ENCODE measurements around the gene KLHL3.
A peak's percentile ranks its signal among the peaks of the same experiment; 100 is the strongest.

Gene KLHL3

DNA sequence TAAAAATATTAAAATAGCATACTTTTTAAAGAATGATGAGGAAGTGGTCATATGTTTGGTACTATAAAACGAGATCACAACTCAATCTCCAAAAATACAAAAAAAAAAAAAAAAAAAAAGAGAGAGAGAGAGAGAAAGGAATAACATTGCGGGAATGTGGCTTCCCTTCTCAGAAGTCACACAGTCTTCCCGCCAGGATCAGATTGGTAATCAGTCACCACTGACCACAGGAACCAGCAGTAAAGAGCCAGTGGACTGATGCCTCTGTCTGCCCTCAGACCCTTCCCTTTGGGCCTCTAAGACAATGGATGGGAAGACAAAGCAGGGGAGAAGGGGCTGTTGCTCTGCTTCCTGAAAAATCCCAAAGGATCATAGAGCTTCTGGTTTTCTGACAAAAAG, 104.9 kb downstream of the KLHL3 start:
- in situ Hi-C loops (cut with MboI; ENCODE audit: low pct_unique_long_range_greater_than_20kb, low sequenced_read_pairs, unreplicated experiment), result no loop called here
- TF ChIP-seq, protein P1, sequence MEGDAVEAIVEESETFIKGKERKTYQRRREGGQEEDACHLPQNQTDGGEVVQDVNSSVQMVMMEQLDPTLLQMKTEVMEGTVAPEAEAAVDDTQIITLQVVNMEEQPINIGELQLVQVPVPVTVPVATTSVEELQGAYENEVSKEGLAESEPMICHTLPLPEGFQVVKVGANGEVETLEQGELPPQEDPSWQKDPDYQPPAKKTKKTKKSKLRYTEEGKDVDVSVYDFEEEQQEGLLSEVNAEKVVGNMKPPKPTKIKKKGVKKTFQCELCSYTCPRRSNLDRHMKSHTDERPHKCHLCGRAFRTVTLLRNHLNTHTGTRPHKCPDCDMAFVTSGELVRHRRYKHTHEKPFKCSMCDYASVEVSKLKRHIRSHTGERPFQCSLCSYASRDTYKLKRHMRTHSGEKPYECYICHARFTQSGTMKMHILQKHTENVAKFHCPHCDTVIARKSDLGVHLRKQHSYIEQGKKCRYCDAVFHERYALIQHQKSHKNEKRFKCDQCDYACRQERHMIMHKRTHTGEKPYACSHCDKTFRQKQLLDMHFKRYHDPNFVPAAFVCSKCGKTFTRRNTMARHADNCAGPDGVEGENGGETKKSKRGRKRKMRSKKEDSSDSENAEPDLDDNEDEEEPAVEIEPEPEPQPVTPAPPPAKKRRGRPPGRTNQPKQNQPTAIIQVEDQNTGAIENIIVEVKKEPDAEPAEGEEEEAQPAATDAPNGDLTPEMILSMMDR (IDR thresholded peaks at IDR 0.05; ENCODE audit: extremely low read depth, insufficient read depth, missing control alignments), result no peak

DNA sequence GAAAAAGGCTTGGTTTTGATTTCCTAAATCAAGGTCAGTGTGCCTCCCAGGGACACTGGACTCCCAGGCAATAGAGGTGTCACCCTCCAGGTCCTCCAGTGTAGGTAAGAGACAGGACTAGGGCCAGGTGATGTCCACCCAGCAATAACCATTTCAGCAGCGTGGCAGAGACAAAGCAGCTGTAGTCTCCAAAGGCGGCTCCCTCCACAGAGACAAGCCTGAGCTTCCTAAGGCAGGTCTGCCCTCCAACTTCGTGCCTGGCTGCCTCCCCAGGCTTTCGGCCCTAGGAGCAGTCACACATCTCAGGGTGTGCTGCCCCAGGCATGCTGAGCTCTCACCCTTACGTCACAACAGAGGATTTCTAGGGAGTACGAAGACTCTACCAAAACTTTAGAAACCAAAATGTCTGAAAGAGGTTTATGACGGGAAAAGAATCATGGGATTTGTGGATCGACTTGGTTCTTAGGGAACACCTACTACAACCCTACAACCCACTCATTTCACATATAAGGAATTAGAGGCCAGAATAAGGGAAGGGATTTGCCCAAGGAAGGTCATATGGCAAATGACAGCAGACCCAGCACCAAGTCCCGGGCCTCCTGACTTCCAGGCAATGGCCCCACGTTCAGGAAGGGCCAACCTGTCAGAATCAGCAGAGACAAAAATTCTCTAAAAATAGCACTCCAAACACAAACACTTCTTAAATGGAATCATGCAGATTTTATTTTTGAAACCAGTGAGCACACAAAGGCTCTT, 105.5 kb downstream of the KLHL3 start:
- no peak for DNase-seq (ENCODE audit: low spot score)
- in situ Hi-C loops (cut with MboI; ENCODE audit: low pct_unique_long_range_greater_than_20kb, low sequenced_read_pairs, unreplicated experiment), result no loop called here
- TF ChIP-seq, protein P1 (IDR thresholded peaks at IDR 0.05; ENCODE audit: extremely low read depth, insufficient read depth, missing control alignments), result no peak

More for the DNA sequence above, 104.9 kb downstream of the KLHL3 start:
- no peak for DNase-seq (ENCODE audit: low spot score)

DNA sequence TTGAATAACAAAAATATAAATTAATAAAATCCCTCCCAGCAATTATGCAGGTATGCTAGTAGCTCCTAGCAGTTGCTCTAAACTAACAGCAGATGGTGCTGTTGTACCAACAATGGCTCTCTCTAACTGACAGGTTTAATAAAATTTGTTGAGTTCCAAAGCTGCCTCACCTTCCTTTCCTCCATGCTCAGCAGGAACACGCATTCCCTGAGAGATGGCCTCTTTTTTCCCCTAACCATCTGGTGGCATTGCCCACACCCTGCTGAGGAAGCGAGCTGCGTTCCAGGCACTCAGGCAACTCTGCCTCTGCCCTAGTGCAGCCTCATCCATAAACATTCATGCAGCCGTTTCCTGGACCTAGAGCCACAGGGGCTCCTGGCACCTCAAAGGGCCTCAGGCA, 106.2 kb downstream of the KLHL3 start:
- TF ChIP-seq, protein P1 (IDR thresholded peaks at IDR 0.05; ENCODE audit: extremely low read depth, insufficient read depth, missing control alignments), result peak; percentile 86
- DNase-seq (ENCODE audit: low spot score), result peak; percentile 85
- in situ Hi-C loops (cut with MboI; ENCODE audit: low pct_unique_long_range_greater_than_20kb, low sequenced_read_pairs, unreplicated experiment), result no loop called here

DNA sequence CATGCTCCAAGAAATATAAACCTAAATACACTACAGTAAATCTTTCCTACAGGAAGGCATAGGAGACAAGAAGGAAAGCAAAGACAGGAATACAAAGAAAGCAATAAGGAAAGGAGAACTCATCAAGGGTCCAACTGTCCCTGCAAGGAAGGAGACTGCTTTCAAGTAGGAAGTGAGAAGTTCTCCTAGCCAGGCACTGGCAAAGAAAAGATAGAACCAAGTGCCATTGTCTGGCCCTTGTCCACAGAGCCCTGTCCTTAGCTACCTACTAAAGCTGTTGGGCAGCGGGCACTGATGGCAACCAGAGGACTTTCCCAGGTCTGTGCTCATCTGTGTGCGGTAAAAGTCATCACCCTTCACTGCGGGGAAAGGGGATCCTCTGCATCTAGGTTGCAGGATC, 108.2 kb downstream of the KLHL3 start:
- DNase-seq (ENCODE audit: low spot score), result no peak
- TF ChIP-seq, protein P1 (IDR thresholded peaks at IDR 0.05; ENCODE audit: extremely low read depth, insufficient read depth, missing control alignments), result no peak
- in situ Hi-C loops (cut with MboI; ENCODE audit: low pct_unique_long_range_greater_than_20kb, low sequenced_read_pairs, unreplicated experiment), result no loop called here

DNA sequence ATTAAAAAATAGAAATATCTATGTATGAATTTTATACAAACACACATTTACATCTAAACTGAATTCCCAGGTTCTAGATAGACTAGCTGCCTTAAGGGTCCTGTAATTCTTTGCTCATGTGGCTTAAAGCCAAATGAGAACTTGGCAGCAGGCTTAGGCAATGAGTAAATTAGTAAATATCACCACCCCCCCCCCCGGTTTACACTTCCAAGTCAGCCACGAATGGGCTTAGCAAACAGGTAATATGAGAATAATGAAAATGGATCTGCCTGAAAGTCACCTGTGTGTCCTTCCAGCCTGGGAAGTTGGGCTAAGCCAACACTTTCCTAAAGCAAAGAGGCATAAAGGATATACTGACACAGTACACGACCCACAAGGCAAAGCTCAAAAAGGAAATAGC, 108.6 kb downstream of the KLHL3 start:
- TF ChIP-seq, protein P1 (IDR thresholded peaks at IDR 0.05; ENCODE audit: extremely low read depth, insufficient read depth, missing control alignments), result no peak
- in situ Hi-C loops (cut with MboI; ENCODE audit: low pct_unique_long_range_greater_than_20kb, low sequenced_read_pairs, unreplicated experiment), result no loop called here
- DNase-seq (ENCODE audit: low spot score), result no peak

DNA sequence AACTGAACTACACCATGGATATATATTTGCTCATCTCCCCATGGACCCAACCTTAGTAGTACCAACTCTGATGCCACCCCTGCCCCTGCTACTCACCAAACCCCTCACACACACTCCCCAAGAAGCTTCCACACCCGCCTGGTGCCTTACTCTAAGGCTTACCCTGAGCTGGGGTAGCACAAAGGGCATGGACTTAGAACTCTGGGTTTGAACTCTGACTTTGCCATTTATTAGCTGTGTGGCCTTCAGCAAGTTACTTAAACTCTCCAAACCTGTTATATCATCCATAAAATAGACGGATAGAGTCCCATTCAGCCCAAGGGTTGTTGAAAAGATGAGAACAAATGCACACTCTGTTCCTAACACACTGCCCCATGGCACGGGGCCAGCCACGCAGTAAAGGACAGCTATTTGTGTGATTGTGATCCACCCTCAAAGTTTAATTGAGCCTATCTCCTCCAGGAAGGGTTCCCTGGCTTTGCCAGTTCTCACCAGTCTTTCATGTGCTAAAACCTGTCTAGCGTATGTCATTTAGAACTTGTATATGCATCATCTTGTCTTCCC, 111.0 kb downstream of the KLHL3 start:
- DNase-seq (ENCODE audit: low spot score), result no peak
- TF ChIP-seq, protein P1 (IDR thresholded peaks at IDR 0.05; ENCODE audit: extremely low read depth, insufficient read depth, missing control alignments), result no peak
- in situ Hi-C loops (cut with MboI; ENCODE audit: low pct_unique_long_range_greater_than_20kb, low sequenced_read_pairs, unreplicated experiment), result no loop called here
